WTC11 (cell line): ENCODE results near the gene DBN1. TPM values are rescaled to one million over a fixed set of nuclear protein-coding genes. Genes with fewer than 3 reads are reported as not detected.

ENCODE experiments used
- CREB1 ChIP-seq: sonication (generic); formaldehyde crosslinking; IDR thresholded peaks from 2 replicates; pipeline ENCODE4 v1.8.0; 2023; ENCODE audit warnings: mild to moderate bottlenecking, missing genetic modification reagents
- CREM ChIP-seq: sonication (generic); formaldehyde crosslinking; IDR thresholded peaks from 2 replicates; pipeline ENCODE4 v1.8.1; 2022; ENCODE audit warnings: mild to moderate bottlenecking, missing genetic modification reagents, moderate library complexity
- E2F4 ChIP-seq: sonication (generic); formaldehyde crosslinking; IDR thresholded peaks from 2 replicates; pipeline ENCODE4 v1.8.1; 2022; ENCODE audit warnings: low read depth, mild to moderate bottlenecking, moderate library complexity, missing genetic modification reagents, borderline replicate concordance
- EMX1 ChIP-seq: fragments of 250-450 bp; sonication (Bioruptor Pico); IDR thresholded peaks from 2 replicates; pipeline ENCODE4 v1.8.0; 2021; ENCODE audit warnings: mild to moderate bottlenecking
- ERG ChIP-seq: fragments of 250-450 bp; sonication (Bioruptor Pico); IDR thresholded peaks from 2 replicates; pipeline ENCODE4 v1.8.0; 2021; ENCODE audit warnings: mild to moderate bottlenecking
- ESRRA ChIP-seq: sonication (generic); formaldehyde crosslinking; IDR thresholded peaks from 2 replicates; pipeline ENCODE4 v1.8.1; 2022; ENCODE audit warnings: mild to moderate bottlenecking, missing genetic modification reagents, borderline replicate concordance
- ETV6 ChIP-seq: sonication (generic); formaldehyde crosslinking; IDR thresholded peaks from 2 replicates; pipeline ENCODE4 v1.8.1; 2022; ENCODE audit warnings: mild to moderate bottlenecking, missing genetic modification reagents
- FOXJ3 ChIP-seq: sonication (generic); formaldehyde crosslinking; IDR thresholded peaks from 2 replicates; pipeline ENCODE4 v1.9.0; 2021; ENCODE audit warnings: missing genetic modification reagents, mild to moderate bottlenecking, borderline replicate concordance
- FOXK1 ChIP-seq: sonication (generic); formaldehyde crosslinking; IDR thresholded peaks from 2 replicates; pipeline ENCODE4 v1.8.0; 2022; ENCODE audit warnings: mild to moderate bottlenecking, moderate library complexity, missing genetic modification reagents
- FOXP4 ChIP-seq: sonication (generic); formaldehyde crosslinking; IDR thresholded peaks from 2 replicates; pipeline ENCODE4 v1.8.0; 2022; ENCODE audit warnings: mild to moderate bottlenecking, missing genetic modification reagents
- HMGXB4 ChIP-seq: sonication (generic); formaldehyde crosslinking; IDR thresholded peaks from 2 replicates; pipeline ENCODE4 v1.8.1; 2023; ENCODE audit warnings: mild to moderate bottlenecking, moderate library complexity, missing genetic modification reagents
- MLX ChIP-seq: sonication (generic); formaldehyde crosslinking; IDR thresholded peaks from 2 replicates; pipeline ENCODE4 v1.8.1; 2023; ENCODE audit warnings: mild to moderate bottlenecking, missing genetic modification reagents, moderate library complexity
- NFYB ChIP-seq: sonication (generic); formaldehyde crosslinking; conservative IDR thresholded peaks from 2 replicates; pipeline ENCODE4 v1.8.0; 2022; ENCODE audit warnings: low read depth, missing genetic modification reagents
- NR2C2 ChIP-seq: sonication (generic); formaldehyde crosslinking; IDR thresholded peaks from 2 replicates; pipeline ENCODE4 v1.8.0; 2022; ENCODE audit warnings: mild to moderate bottlenecking, missing genetic modification reagents
- PRDM15 ChIP-seq: sonication (generic); formaldehyde crosslinking; IDR thresholded peaks from 2 replicates; pipeline ENCODE4 v1.8.0; 2022; ENCODE audit warnings: missing genetic modification reagents
- PRRX2 ChIP-seq: fragments of 250-450 bp; sonication (Bioruptor Pico); IDR thresholded peaks from 2 replicates; pipeline ENCODE4 v1.8.0; 2021; ENCODE audit warnings: mild to moderate bottlenecking
- RELA ChIP-seq: sonication (generic); formaldehyde crosslinking; IDR thresholded peaks from 2 replicates; pipeline ENCODE4 v1.8.1; 2022; ENCODE audit warnings: missing genetic modification reagents, mild to moderate bottlenecking, borderline replicate concordance
- RORB ChIP-seq: fragments of 250-450 bp; sonication (Bioruptor Pico); IDR thresholded peaks from 2 replicates; pipeline ENCODE4 v1.9.0; 2021; ENCODE audit warnings: mild to moderate bottlenecking
- SMAD3 ChIP-seq: sonication (generic); formaldehyde crosslinking; IDR thresholded peaks from 2 replicates; pipeline ENCODE4 v1.8.0; 2022; ENCODE audit warnings: missing genetic modification reagents, mild to moderate bottlenecking, borderline replicate concordance
- SMAD4 ChIP-seq: sonication (generic); formaldehyde crosslinking; IDR thresholded peaks from 2 replicates; pipeline ENCODE4 v1.8.0; 2022; ENCODE audit warnings: mild to moderate bottlenecking, missing genetic modification reagents
- TCF7 ChIP-seq: sonication (generic); formaldehyde crosslinking; IDR thresholded peaks from 2 replicates; pipeline ENCODE4 v1.8.0; 2022; ENCODE audit warnings: mild to moderate bottlenecking, low read depth, missing genetic modification reagents, moderate library complexity
- TEAD4 ChIP-seq: sonication (generic); formaldehyde crosslinking; IDR thresholded peaks from 2 replicates; pipeline ENCODE4 v1.8.0; 2022; ENCODE audit warnings: mild to moderate bottlenecking, missing genetic modification reagents
- TP53 ChIP-seq: sonication (generic); formaldehyde crosslinking; IDR thresholded peaks from 2 replicates; pipeline ENCODE4 v1.8.1; 2023; ENCODE audit warnings: mild to moderate bottlenecking, missing genetic modification reagents
- USF1 ChIP-seq: sonication (generic); formaldehyde crosslinking; IDR thresholded peaks from 2 replicates; pipeline ENCODE4 v1.8.0; 2022; ENCODE audit warnings: mild to moderate bottlenecking, missing genetic modification reagents
- USF2 ChIP-seq: sonication (generic); formaldehyde crosslinking; IDR thresholded peaks from 2 replicates; pipeline ENCODE4 v1.8.1; 2023; ENCODE audit warnings: mild to moderate bottlenecking, missing genetic modification reagents, moderate library complexity
- ZNF396 ChIP-seq: fragments of 250-450 bp; sonication (Bioruptor Pico); IDR thresholded peaks from 2 replicates; pipeline ENCODE4 v1.8.0; 2021; ENCODE audit warnings: mild to moderate bottlenecking, moderate library complexity, borderline replicate concordance
- ZNF671 ChIP-seq: fragments of 250-450 bp; sonication (Bioruptor Pico); IDR thresholded peaks from 2 replicates; pipeline ENCODE4 v1.8.0; 2021; ENCODE audit warnings: mild to moderate bottlenecking
- total RNA-seq: library from RNA; stranded (reverse); gene quantifications from 3 replicates; pipeline ENCODE4 v1.2.3, GENCODE V29; 2021

DBN1 gene
- total RNA-seq, 1 experiment from 2014 or later = 288 TPM

- TF ChIP-seq FOXP4 (CRISPR knock-in tag) (0 out of 2 replicates have a peak, but pooled peaks have one; percentile 64), ZNF396 (CRISPR knock-in tag) (no peak), RORB (CRISPR knock-in tag) (no peak), RELA (CRISPR knock-in tag) (no peak), USF2 (CRISPR knock-in tag) (no peak; the same call in 1 of the 2 replicates), TCF7 (CRISPR knock-in tag) (no peak), CREB1 (CRISPR knock-in tag) (no peak), NR2C2 (CRISPR knock-in tag) (no peak), USF1 (CRISPR knock-in tag) (no peak), ERG (no peak), ZNF671 (CRISPR knock-in tag) (no peak), SMAD4 (no peak), HMGXB4 (no peak), NFYB (CRISPR knock-in tag) (no peak), CREM (CRISPR knock-in tag) (no peak), SMAD3 (CRISPR knock-in tag) (no peak), ETV6 (0 out of 2 replicates have a peak, but pooled peaks have one; percentile 26), FOXJ3 (no peak), MLX (CRISPR knock-in tag) (no peak), PRDM15 (CRISPR knock-in tag) (no peak), EMX1 (no peak), FOXK1 (CRISPR knock-in tag) (0 out of 2 replicates have a peak, but pooled peaks have one; percentile 27), E2F4 (CRISPR knock-in tag) (peak; percentile 20; the same call in 1 of the 2 replicates), PRRX2 (no peak), TP53 (CRISPR knock-in tag) (no peak; the same call in 1 of the 2 replicates), TEAD4 (CRISPR knock-in tag) (no peak), ESRRA (CRISPR knock-in tag) (no peak)
These were observed 26.3 kb downstream of the DBN1 start (continued) for GRCh38 chr5:177447066-177447610.
